OCI-LY7 (cell line): ENCODE measurements around the gene IQCK. TPM values are rescaled to one million over a fixed set of nuclear protein-coding genes. Genes with fewer than 3 reads are reported as not detected.

ENCODE experiments used
- BruUV-seq: library from RNA; stranded (reverse); fragments of 400-500 nt; replicated peaks from 2 replicates; lab custom pipeline; 2021; lab: Mats Ljungman, UMichigan
- CTCF ChIA-PET: fragments of 300-600 bp; sonication (Branson Sonifier 250); formaldehyde crosslinking; loops from one replicate; lab custom pipeline; 2022; ENCODE audit warnings: antibody characterized with exemption; ENCODE audit not compliant: unreplicated experiment; lab: Charles Lee
- POLR2A ChIA-PET: fragments of 300-600 bp; sonication (Branson Sonifier 250); formaldehyde crosslinking; loops from one replicate; lab custom pipeline; 2022; ENCODE audit warnings: antibody characterized with exemption; lab: Charles Lee
- DNase-seq: peaks from one replicate; pipeline ENCODE4 v3.0.0-alpha.2; 2015; ENCODE audit warnings: low spot score
- H2AFZ ChIP-seq: fragments of 200-600 bp; sonication (generic), shearing (Covaris generic); 2 replicates; pipeline ENCODE4 v1.6.1; 2014; ENCODE audit warnings: mild to moderate bottlenecking, antibody characterized with exemption, low read length, moderate library complexity
- H3K27ac ChIP-seq: fragments of 200-600 bp; sonication (generic); 2 replicates; pipeline ENCODE4 v1.5.1; 2014; ENCODE audit warnings: mixed run types, low read depth, mild to moderate bottlenecking, moderate library complexity, low read length, inconsistent platforms; ENCODE audit not compliant: poor library complexity, severe bottlenecking
- H3K36me3 ChIP-seq: fragments of 200-600 bp; sonication (generic); 2 replicates; pipeline ENCODE4 v1.6.1; 2014; ENCODE audit warnings: mild to moderate bottlenecking, antibody characterized with exemption, low read length, moderate library complexity, mixed read lengths; ENCODE audit not compliant: insufficient read depth
- H3K4me1 ChIP-seq: fragments of 200-600 bp; sonication (generic); 2 replicates; pipeline ENCODE4 v1.5.1; 2014; ENCODE audit warnings: mild to moderate bottlenecking, low read length; ENCODE audit not compliant: insufficient read depth, poor library complexity, severe bottlenecking
- H3K4me2 ChIP-seq: fragments of 200-600 bp; sonication (generic); 2 replicates; pipeline ENCODE4 v1.6.1; 2014; ENCODE audit warnings: mild to moderate bottlenecking, low read length
- H3K4me3 ChIP-seq: fragments of 200-600 bp; sonication (generic); 2 replicates; pipeline ENCODE4 v1.5.1; 2014; ENCODE audit warnings: mild to moderate bottlenecking, low read depth, low read length; ENCODE audit not compliant: poor library complexity, severe bottlenecking
- H3K79me2 ChIP-seq: fragments of 200-600 bp; sonication (generic); 2 replicates; pipeline ENCODE4 v1.6.1; 2016; ENCODE audit warnings: low read depth, mild to moderate bottlenecking, low read length, moderate library complexity, mixed read lengths; ENCODE audit not compliant: insufficient read depth
- H3K9me2 ChIP-seq: fragments of 200-600 bp; sonication (generic); 2 replicates; pipeline ENCODE4 v1.6.1; 2016; ENCODE audit warnings: mild to moderate bottlenecking, low read length, mixed read lengths; ENCODE audit not compliant: insufficient read depth
- H3K9me3 ChIP-seq: fragments of 200-600 bp; sonication (generic); 2 replicates; pipeline ENCODE4 v1.6.1; 2014; ENCODE audit warnings: mild to moderate bottlenecking, mixed run types, low read length, mixed read lengths
- H4K20me1 ChIP-seq: fragments of 200-600 bp; sonication (generic); 2 replicates; pipeline ENCODE4 v1.6.1; 2014; ENCODE audit warnings: mild to moderate bottlenecking, antibody characterized with exemption, low read length, moderate library complexity, mixed read lengths; ENCODE audit not compliant: insufficient read depth
- CTCF ChIP-seq: fragments of 200-600 bp; sonication (generic); conservative IDR thresholded peaks from 2 replicates; pipeline ENCODE4 v1.5.1; 2014; ENCODE audit warnings: mild to moderate bottlenecking, antibody characterized with exemption, low read length, moderate library complexity, mixed read lengths
- EZH2phosphoT487 ChIP-seq: fragments of 200-600 bp; sonication (generic); IDR thresholded peaks from 2 replicates; pipeline ENCODE4 v1.6.1; 2018; ENCODE audit warnings: low read depth, borderline replicate concordance, mild to moderate bottlenecking, mixed run types, antibody characterized with exemption, low read length, moderate library complexity, mixed read lengths
- intact Hi-C: fragments of 100-400 bp; cut with micrococcal nuclease; formaldehyde crosslinking; loops from one replicate; pipeline ENCODE4 v1.10.0; 2022; ENCODE audit not compliant: unreplicated experiment
- total RNA-seq, 2 experiments: library from RNA; depleted of rRNA in 1 of 2; stranded (reverse); fragments of >200 nt in 1 of 2; shearing (Covaris generic) in 1 of 2; gene quantifications; 2 replicates each; pipeline ENCODE4 v1.2.3, GENCODE V29; 2014 to 2022

The IQCK gene
- total RNA-seq, 2 experiments from 2014 or later, result 2.2 to 4.3 TPM

GRCh38 chr16:19699472-19699871, 18.6 kb upstream of the IQCK start:
- no peak for DNase-seq
- intact Hi-C loops, result no loop called here
- no TSS peak for BruUV-seq
- H3K4me3 ChIP-seq, result no peak overlapping the region
- 0 out of 2 replicates have a peak, but pooled peaks cover 6% of the 10 kb centered on the region for H4K20me1 ChIP-seq
- no peaks in the 10 kb centered on the region for H3K9me2 ChIP-seq
- no peaks in the 10 kb centered on the region for H3K9me3 ChIP-seq
- no peak overlapping the region for H2AFZ ChIP-seq
- H3K36me3 ChIP-seq, result peaks cover 72% of the 10 kb centered on the region
- TF ChIP-seq EZH2phosphoT487 (no peak), CTCF (no peak)
- no peak overlapping the region for H3K4me2 ChIP-seq
- ChIA-PET POLR2A (interaction anchor here (1.2 kb wide), 1 partner anchor 13 kb away, joined by 3 read pairs; no protein-coding TSS in a partner anchor), CTCF (interaction anchor here (0.8 kb wide), 1 partner anchor 17 kb away, joined by 3 read pairs; no protein-coding TSS in a partner anchor)
- no peaks in the 10 kb centered on the region for H3K4me1 ChIP-seq
- H3K27ac ChIP-seq, result no peak overlapping the region
- H3K79me2 ChIP-seq, result no peaks in the 10 kb centered on the region

GRCh38 chr16:19700319-19700781, 17.7 kb upstream of the IQCK start:
- BruUV-seq, result no TSS peak
- H3K9me2 ChIP-seq, result no peaks in the 10 kb centered on the region
- H3K9me3 ChIP-seq, result no peaks in the 10 kb centered on the region
- H4K20me1 ChIP-seq, result 0 out of 2 replicates have a peak, but pooled peaks cover 6% of the 10 kb centered on the region
- peaks cover 81% of the 10 kb centered on the region for H3K36me3 ChIP-seq
- ChIA-PET POLR2A (no interaction called here), CTCF (no interaction called here)
- H3K4me3 ChIP-seq, result no peak overlapping the region
- no peak overlapping the region for H3K4me2 ChIP-seq
- H3K79me2 ChIP-seq, result no peaks in the 10 kb centered on the region
- no peak for DNase-seq
- intact Hi-C loops, result no loop called here
- H2AFZ ChIP-seq, result no peak overlapping the region
- TF ChIP-seq CTCF (no peak), EZH2phosphoT487 (no peak)
- H3K27ac ChIP-seq, result no peak overlapping the region
- no peaks in the 10 kb centered on the region for H3K4me1 ChIP-seq

DNA sequence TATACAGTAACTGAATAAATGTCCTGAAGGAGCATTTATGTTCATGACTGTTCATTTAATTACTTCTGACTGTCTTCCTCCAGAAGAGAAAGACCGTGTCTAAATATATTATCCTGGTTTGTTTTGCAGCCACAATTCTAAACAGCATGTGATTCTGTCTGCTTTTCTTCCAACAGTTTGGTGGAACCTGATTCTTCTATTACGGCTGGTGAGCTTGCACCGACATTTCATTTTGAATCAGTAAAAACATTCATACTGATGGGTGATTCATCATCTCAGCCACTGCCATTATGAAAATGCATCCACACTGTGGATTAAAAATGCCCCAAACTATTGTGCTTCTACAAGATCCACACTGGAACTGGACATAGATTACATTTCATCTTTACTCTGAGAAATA, 17.0 kb upstream of the IQCK start:
- no peaks in the 10 kb centered on the region for H3K4me1 ChIP-seq
- ChIA-PET POLR2A (no interaction called here), CTCF (no interaction called here)
- no peak overlapping the region for H2AFZ ChIP-seq
- TSS peak; percentile 17 for BruUV-seq
- 0 out of 2 replicates have a peak, but pooled peaks cover 6% of the 10 kb centered on the region for H4K20me1 ChIP-seq
- H3K79me2 ChIP-seq, result no peaks in the 10 kb centered on the region
- no peaks in the 10 kb centered on the region for H3K9me3 ChIP-seq
- intact Hi-C loops, result no loop called here
- H3K4me2 ChIP-seq, result no peak overlapping the region
- DNase-seq, result no peak
- no peak for TF ChIP-seq EZH2phosphoT487
- TF ChIP-seq CTCF, result no peak
- H3K4me3 ChIP-seq, result no peak overlapping the region
- H3K27ac ChIP-seq, result no peak overlapping the region
- no peaks in the 10 kb centered on the region for H3K9me2 ChIP-seq
- peaks cover 89% of the 10 kb centered on the region for H3K36me3 ChIP-seq
